Inflammatory macrophage treated with lipopolysaccharide for 4 hours (primary cell): ENCODE measurements around the gene SLX9.

Experiments used
- DNase-seq: peaks from one replicate; pipeline ENCODE4 v3.0.0-alpha.2; 2020

The SLX9 gene

GRCh38 chr21:44992608-44993031 lies 52.8 kb downstream of the SLX9 start:
- no peak for DNase-seq

- DNase-seq = no peak
These were observed 53.7 kb downstream of the SLX9 start for GRCh38 chr21:44993321-44994046.

- DNase-seq = no peak
These were observed 54.3 kb downstream of the SLX9 start for GRCh38 chr21:44994047-44994694.

- DNase-seq = no peak
These were observed 55.0 kb downstream of the SLX9 start for GRCh38 chr21:44994695-44995342.

- DNase-seq = no peak
These were observed 55.6 kb downstream of the SLX9 start for GRCh38 chr21:44995343-44995941.

- DNase-seq = no peak
These were observed 56.3 kb downstream of the SLX9 start for GRCh38 chr21:44996096-44996495.

GRCh38 chr21:44996501-44996921 lies 56.7 kb downstream of the SLX9 start:
- DNase-seq = no peak

- no peak for DNase-seq
These were observed 57.4 kb downstream of the SLX9 start for GRCh38 chr21:44996983-44997936.

GRCh38 chr21:44998086-44998620 lies 58.3 kb downstream of the SLX9 start:
- no peak for DNase-seq

- no peak for DNase-seq
These were observed 59.0 kb downstream of the SLX9 start for GRCh38 chr21:44998621-44999427.

- no peak for DNase-seq
These were observed 59.7 kb downstream of the SLX9 start for GRCh38 chr21:44999428-44999971.

- DNase-seq = no peak
These were observed 60.3 kb downstream of the SLX9 start for GRCh38 chr21:44999972-45000636.

- no peak for DNase-seq
These were observed 60.9 kb downstream of the SLX9 start for GRCh38 chr21:45000637-45001133.

GRCh38 chr21:45001134-45002095 lies 61.6 kb downstream of the SLX9 start:
- DNase-seq = no peak

GRCh38 chr21:45002381-45003204 lies 62.8 kb downstream of the SLX9 start:
- no peak for DNase-seq

- DNase-seq = no peak
These were observed 63.7 kb downstream of the SLX9 start for GRCh38 chr21:45003331-45004058.

- DNase-seq = no peak
These were observed 64.2 kb downstream of the SLX9 start for GRCh38 chr21:45004059-45004422.
